ENCODE data around the gene EFEMP2. TPM values are rescaled to one million over a fixed set of nuclear protein-coding genes. Genes with fewer than 3 reads are reported as not detected.
A peak's percentile ranks its signal among the peaks of the same experiment; 100 is the strongest.

Gene EFEMP2
- total RNA-seq, 2 donors from 2014 or later, result 9.6 to 22.5 TPM

GRCh38 chr11:65854852-65855837 lies 17.5 kb downstream of the EFEMP2 start:
- Histone ChIP-seq H3K9ac (ENCODE audit: low read depth in 2 of 2, low read length in 2 of 2) (peak overlapping the region; percentile 41 to 82), H3K36me3 (peaks cover 16% of the 10 kb centered on the region), H3K27me3 (no peaks in the 10 kb centered on the region), H3K4me3 (peak overlapping the region; percentile 92), H3K27ac (peak overlapping the region; percentile 100), H3K4me1 (peaks cover 31% of the 10 kb centered on the region), H3K9me3 (no peaks in the 10 kb centered on the region)
- DNase-seq, result peak; percentile 22
- TF ChIP-seq, protein P1, sequence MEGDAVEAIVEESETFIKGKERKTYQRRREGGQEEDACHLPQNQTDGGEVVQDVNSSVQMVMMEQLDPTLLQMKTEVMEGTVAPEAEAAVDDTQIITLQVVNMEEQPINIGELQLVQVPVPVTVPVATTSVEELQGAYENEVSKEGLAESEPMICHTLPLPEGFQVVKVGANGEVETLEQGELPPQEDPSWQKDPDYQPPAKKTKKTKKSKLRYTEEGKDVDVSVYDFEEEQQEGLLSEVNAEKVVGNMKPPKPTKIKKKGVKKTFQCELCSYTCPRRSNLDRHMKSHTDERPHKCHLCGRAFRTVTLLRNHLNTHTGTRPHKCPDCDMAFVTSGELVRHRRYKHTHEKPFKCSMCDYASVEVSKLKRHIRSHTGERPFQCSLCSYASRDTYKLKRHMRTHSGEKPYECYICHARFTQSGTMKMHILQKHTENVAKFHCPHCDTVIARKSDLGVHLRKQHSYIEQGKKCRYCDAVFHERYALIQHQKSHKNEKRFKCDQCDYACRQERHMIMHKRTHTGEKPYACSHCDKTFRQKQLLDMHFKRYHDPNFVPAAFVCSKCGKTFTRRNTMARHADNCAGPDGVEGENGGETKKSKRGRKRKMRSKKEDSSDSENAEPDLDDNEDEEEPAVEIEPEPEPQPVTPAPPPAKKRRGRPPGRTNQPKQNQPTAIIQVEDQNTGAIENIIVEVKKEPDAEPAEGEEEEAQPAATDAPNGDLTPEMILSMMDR (IDR thresholded peaks at IDR 0.05), result no peak
- intact Hi-C loops (cut with DNase I), result no loop called here

DNA sequence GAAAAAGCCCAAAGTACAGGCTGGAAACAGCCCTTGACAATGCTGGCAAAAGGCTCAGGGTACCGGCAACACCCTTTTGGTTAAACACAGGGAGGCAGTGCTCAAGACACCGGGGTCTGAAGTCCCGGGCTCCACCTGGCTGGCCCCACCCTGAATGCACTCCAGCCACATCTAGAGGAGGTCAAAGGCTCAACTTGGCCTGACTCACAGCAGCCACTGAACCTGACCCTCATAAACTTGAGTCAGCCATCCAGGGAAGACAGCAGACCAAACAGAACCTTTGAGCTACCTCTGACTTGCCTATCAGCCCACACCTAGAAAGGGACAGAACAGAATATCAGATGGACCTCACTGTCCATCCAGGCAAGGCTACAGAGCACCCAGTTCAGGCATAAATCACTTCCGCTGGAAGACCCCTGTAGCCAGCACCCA lies 18.4 kb downstream of the EFEMP2 start:
- peak overlapping the region; percentile 92 for H3K4me3 ChIP-seq
- H3K27me3 ChIP-seq, result no peaks in the 10 kb centered on the region
- TF ChIP-seq, protein P1 (IDR thresholded peaks at IDR 0.05), result no peak
- H3K4me1 ChIP-seq, result peaks cover 31% of the 10 kb centered on the region
- peak; percentile 93 for DNase-seq
- no peaks in the 10 kb centered on the region for H3K9me3 ChIP-seq
- H3K36me3 ChIP-seq, result peaks cover 16% of the 10 kb centered on the region
- peak overlapping the region; percentile 100 for H3K27ac ChIP-seq
- intact Hi-C loops (cut with DNase I), result no loop called here
- peak overlapping the region in 1 of 2 donors; percentile 82 for H3K9ac ChIP-seq (ENCODE audit: low read depth in 2 of 2, low read length in 2 of 2)

DNA sequence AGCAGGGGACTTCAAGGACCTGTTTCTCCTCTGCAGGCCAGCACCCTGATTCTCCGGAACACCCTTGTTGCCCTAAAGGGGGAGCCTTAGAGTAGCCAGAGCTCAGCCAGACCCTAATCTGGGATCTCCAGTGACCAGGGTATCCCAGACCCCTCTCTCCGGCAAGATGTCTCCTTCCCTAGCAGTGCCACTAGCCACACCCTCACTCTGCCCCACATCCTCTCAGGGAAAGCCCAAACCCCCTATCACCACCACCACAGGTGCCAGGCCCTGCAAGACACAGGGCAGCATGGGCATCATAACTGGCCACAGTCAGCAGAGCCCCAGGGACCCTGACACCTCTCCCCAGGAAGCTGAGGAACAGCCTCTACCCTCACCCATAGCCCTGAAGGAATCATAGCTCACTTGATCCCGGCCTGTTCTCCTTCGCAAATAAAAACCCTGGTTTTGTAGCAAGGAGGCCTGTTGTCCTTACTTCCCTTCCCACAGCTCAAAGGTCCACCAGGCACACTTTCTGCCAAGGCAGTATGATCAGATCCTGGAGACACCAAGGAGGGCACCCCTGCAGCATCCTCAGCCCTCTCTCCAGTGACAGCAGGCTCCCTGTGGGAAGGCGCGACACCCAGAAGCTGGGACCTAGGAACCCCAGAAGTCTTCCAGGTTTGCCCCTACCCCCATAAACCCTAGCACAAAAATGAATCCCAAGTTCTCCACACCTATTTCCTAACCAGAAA lies 19.2 kb downstream of the EFEMP2 start:
- no peak overlapping the region for H3K4me3 ChIP-seq
- H3K9ac ChIP-seq (ENCODE audit: low read depth in 2 of 2, low read length in 2 of 2), result peak overlapping the region; percentile 6 to 82
- intact Hi-C loops (cut with DNase I), result no loop called here
- no peaks in the 10 kb centered on the region for H3K27me3 ChIP-seq
- H3K9me3 ChIP-seq, result no peaks in the 10 kb centered on the region
- peak overlapping the region; percentile 100 for H3K27ac ChIP-seq
- DNase-seq, result peak; percentile 40
- H3K4me1 ChIP-seq, result peaks cover 31% of the 10 kb centered on the region
- TF ChIP-seq, protein P1 (IDR thresholded peaks at IDR 0.05), result no peak
- peaks cover 16% of the 10 kb centered on the region for H3K36me3 ChIP-seq

GRCh38 chr11:65852508-65853245 lies 19.9 kb downstream of the EFEMP2 start:
- no peaks in the 10 kb centered on the region for H3K9me3 ChIP-seq
- H3K4me3 ChIP-seq, result no peak overlapping the region
- H3K27me3 ChIP-seq, result no peaks in the 10 kb centered on the region
- peaks cover 31% of the 10 kb centered on the region for H3K4me1 ChIP-seq
- peak; percentile 24 for DNase-seq
- peaks cover 16% of the 10 kb centered on the region for H3K36me3 ChIP-seq
- TF ChIP-seq, protein P1 (IDR thresholded peaks at IDR 0.05), result no peak
- intact Hi-C loops (cut with DNase I), result no loop called here
- peak overlapping the region in 1 of 2 donors; percentile 82 for H3K9ac ChIP-seq (ENCODE audit: low read depth in 2 of 2, low read length in 2 of 2)
- peak overlapping the region; percentile 100 for H3K27ac ChIP-seq
